NCI-H2196 treated with DMSO at 0.1 percent for 48 hours (cell line): ENCODE data around the gene DNAAF5.

Source experiments
- DNase-seq: peaks from one replicate; lab custom pipeline; 2025; ENCODE audit not compliant: unreplicated experiment; lab: John Stamatoyannopoulos, UW

The DNAAF5 gene

DNA sequence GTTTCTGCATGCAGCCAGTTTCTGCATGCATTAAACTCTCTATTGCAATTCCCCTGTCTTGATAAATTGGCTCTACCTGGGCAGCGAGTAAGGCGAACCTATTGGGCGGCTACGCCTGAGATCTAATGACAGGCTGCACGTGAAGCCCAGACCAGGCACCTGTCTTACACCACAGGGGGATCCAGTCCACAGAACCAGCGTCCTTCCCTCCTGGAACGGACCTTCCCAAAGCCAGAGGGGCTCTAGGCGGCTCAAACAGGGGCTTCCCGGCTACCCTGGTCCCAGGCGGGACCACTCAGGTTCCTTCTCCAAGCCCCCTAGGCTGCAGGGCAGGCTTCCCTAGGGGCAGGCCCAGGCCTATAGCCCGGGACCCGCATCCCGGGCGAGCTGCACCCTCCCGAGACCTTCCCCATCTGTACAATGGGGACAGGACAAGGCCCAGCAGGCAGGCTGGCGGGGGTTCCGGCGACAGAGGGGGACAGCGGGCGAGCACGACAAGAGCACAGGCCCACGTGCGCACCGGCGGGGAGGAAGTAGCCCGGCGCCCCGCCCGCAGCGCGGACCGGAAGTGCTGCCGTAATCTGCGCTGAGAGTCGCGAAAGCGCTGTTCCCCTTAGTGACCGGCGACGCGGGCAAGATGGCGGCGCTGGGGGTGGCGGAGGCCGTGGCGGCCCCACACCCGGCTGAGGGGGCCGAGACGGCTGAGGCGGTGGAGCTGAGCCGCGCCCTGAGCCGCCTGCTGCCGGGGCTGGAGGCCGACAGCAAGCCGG lies at the start of gene DNAAF5:
DNAAF5 (plus strand) TSS at position 616 of the 770 bp plus-strand sequence; CDS start at position 638, 22 bp downstream.
- DNase-seq: peak; percentile 73

DNA sequence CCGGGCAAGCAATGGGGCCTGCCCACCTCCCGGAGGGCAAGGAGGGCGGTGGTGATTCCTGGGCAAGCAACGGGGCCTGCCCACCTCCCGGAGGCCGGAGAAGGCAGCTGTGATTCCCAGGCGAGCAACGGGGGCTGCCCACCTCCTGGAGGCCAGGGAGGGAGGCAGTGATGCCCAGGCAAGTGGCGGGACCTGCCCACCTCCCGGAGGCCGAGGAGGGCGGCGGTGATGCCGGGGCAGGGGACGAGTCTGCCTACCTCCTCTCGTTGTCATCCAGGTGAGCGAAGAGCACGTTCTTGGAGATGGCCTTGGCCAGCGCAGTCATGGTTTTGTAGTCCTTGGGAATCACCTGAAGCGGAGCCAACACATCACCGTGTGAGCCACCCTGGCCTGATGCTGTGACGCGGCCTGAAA lies 49.5 kb upstream of the DNAAF5 start:
- no peak for DNase-seq

DNA sequence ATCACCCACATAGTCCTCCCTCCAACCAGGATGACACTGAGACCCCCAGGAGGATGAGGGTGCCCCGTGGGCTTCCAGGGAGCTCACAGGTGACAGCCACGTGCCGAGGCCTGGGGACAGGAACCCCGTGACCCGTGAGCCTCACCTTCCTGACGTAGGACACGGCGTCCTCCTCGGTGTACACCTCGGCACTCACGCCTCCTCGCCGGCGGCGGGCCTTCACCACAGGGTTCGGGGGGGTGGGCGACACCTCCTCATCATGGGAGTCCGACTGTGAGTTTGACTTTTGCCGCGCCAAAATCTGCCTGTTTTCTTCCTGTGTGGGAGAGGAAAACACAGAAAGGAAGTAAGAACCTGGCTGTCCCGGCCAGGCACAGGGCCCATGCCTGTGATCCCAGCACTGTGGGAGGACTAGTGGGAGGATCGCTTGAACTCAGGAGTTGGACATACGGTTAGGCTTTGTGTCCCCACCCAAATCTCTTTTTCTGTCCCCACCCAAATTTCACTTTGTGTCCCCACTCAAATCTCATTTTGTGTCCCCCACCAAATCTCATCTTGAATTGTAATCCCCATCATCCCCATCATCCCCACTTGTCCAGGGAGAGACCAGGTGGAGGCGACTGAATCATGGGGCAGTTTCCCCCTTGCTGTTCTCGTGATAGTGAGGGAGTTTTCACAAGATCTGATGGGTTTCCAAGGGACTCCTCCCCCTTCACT lies 45.9 kb upstream of the DNAAF5 start:
- no peak for DNase-seq

DNA sequence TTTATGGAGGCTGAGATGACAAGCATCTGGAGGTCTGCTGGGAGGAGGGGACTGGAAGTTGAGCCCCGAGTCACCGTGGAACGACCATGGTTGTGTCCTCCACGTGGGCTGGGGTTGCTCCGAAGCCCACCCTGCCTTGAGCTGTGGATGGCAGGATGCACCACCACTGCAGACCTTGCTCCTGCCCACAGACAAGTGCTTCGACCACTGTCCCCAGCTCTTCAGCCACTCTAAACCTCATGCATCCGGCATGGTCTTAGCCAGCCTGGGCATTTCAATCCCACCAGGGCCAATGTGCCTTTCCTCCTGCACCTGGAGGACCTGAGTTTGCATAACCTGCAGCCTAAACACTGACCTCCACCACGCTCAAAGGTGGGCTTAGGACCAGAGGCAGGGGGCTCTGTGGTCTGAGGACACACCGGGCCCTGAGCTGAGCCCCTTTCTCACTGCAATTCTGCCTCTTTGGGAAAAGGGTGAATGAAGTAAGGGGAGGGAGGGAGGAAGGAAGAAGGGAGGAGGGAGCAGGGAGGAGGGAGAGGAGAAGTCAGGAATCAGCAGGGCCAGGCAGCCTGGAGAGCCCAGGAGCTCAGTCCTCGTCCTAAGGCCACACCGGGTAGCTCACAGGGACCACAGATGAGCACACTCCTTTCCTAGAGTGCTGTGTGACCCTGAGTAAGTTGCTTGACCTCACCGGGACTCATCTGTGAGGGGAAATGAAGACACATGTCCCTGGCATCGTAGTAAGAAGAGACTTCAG lies 44.8 kb upstream of the DNAAF5 start:
- no peak for DNase-seq

DNA sequence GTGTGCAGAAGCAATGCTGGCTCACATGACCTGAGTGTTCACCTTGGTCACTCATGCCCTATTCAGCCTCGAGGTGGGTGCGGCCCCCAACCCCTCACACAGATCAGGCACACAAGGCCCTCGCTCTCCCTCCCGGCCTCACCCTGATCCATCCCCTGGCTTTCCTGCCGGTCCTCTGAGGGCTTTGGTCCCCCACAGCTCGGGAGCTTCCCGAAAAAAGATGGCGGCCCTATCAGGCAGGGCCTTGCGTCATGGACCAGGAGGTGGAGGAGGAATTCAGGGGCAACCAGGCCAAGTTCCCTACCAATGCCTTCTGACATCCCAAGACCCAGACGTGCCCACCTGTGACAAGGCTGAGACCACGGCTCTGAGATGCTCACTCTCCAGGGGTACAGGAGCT lies 43.7 kb upstream of the DNAAF5 start:
- no peak for DNase-seq

DNA sequence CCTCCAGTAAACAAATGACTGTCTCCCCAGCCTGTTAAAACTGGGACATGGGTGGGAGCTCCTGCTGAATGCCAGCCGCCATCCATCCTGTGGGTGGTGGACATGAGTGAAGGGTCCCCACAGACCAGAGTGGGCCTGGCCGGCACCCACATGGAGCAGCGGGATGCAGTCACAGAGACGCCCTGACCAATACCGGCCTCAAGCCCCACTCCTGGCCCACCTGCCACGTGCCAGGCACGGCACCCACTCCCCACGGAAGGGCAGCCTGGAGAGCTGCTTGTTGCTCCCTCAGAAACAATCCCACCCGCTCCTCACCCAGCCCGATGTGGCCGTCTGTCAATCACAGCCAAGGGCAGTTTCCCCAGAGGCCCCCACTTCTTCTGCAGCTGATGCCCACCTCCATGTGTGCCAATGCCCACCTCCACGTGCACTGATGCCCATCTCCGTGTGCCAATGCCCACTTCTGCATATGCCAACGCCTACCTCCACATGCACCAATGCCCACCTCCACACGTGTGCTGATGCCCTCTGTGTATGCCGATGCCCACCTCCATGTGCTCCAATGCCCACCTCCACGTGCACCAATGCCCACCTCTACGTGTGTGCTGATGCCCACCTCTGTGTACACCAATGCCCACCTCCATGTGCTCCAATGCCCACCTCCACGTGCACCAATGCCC lies 42.8 kb upstream of the DNAAF5 start:
- no peak for DNase-seq

DNA sequence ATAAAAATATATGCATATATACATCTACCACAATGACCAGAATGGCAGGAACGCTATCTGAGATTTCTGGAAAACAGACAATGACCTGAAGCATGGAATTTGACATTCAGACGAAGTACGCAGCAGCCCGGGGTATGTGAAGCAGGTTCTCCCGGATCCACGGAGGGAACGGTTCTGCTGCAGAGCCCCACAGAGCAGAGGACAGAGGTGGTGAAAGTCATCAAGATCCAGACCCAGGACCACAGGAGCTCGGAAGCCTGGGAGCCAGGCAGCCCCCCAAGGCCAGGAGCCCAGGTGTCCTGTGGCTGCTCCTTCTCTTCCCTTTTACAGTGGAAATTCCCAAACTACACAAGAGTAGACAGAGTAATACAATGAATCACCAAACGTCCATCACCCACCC lies 42.1 kb upstream of the DNAAF5 start:
- no peak for DNase-seq

DNA sequence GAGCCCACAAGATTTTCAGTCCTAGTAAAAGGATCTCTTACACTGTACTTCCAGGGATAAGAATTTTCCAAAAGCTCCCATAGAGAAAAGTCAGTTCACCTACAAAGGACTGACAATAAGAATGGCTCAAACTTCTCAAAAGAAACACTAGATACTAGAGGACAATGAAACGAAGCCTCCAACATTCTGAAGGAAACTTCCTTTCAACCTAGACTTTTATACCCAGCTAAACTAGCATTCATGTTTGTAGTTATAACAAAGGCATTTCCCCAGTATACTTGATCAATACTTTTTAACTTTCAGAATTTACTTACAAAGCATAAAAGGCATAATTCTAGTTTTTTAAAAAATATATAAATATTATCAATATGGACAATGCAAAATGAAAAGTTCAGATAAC lies 41.0 kb upstream of the DNAAF5 start:
- no peak for DNase-seq

DNA sequence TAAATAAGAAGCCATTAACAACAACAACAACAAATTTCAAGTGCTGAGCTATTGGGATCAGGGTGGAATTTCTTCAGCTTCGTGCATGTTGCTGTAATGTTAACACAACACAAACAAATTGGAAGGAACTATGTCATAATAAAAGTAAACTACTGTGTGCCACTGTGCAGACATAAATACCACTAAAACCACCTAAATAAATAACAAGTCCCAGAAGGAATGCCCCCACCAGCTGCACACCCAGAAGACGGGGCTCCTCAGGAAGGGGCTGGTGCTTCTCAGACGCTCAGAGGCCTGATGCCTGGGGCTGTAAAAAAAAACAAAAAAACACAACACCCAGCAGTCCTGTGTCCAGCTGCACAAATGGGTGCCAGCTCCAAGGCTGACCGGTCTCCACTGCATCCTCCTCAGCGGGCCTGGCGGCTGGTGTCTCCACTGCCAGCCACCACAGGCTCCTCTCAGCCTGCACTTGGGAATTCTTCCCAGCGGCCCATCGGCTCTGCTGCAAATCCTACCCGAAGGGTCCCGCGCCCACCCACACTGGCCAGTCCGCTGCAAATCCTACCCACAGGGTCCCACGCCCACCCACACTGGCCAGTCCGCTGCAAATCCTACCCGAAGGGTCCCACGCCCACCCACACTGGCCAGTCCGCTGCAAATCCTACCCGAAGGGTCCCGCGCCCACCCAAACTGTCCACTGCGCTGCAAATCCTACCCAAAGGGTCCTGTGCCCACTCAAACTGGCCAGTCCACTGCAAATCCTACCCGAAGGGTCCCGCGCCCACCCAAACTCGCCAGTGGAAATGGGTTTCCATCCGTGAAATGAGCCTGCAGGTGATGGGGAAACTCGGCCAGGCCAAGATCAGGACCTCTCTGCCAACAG lies 35.8 kb upstream of the DNAAF5 start:
- DNase-seq: no peak

DNA sequence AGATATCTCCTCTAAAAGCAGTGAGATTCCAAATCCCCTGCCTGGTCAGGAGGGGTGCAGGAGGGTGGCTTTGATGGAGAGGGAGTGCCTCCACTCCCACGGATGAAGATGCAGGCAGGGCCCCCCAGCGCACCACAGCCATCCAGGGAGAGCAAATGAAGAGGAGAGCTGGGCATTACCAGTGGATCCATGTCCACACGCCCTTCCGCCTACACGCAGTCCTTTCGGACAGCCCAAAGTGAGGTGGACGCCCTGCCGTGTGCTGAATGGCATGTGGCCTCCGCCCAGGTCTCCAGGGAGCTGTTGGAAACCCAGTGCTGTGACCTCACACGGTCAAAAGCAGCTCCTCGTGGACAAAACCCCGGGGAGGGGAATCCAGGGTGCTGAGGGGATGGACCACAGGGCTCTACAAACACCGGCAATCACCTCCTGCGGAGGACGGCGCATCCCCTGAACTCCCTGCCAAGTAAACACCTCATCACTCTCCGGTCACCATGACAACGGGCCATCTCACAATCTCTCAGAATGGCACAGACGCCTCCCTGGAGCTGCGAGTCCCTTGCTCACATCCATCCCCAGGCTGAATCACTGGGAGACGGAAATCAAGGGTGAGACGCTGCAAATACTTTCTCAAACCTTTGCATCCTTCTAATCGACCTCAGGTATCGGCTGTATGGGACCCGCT lies 35.0 kb upstream of the DNAAF5 start:
- DNase-seq: no peak

DNA sequence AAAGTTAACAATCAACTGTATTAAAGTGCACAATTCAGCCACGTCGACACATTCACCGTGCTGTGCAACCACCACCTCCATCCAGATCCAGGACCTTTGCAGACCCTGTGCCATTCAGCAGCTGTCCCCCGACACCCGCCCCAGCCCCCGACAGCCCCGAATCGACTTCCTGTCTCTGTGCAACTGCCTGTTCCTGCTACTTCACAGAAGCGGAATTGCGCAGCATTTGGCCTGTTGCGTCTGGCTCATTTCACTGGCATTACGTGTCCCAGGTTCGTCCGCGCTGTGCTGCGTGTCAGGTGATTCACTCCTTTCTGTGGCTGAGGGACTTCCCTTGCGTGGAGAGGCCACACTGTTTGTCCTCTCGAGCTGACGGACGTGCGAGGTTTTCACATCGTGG lies 33.2 kb upstream of the DNAAF5 start:
- DNase-seq: no peak

DNA sequence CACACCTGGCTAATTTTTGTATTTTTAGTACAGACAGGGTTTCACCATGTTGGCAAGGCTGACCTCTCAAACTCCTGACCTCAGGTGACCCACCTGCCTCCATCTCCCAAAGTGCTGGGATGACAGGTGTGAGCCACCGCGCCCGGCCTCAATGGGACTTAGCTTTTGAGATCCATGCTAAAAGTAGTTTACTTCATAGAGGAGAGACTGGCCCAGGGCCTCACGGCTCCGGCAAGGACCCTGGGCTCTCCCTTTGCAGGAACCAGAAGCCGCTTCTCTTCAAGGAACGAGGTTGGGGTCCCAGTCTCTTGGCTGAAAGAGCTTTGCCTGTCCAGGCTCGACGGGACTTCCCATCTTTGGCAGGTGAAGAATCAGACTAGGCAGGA lies 30.1 kb upstream of the DNAAF5 start:
- DNase-seq: no peak

DNA sequence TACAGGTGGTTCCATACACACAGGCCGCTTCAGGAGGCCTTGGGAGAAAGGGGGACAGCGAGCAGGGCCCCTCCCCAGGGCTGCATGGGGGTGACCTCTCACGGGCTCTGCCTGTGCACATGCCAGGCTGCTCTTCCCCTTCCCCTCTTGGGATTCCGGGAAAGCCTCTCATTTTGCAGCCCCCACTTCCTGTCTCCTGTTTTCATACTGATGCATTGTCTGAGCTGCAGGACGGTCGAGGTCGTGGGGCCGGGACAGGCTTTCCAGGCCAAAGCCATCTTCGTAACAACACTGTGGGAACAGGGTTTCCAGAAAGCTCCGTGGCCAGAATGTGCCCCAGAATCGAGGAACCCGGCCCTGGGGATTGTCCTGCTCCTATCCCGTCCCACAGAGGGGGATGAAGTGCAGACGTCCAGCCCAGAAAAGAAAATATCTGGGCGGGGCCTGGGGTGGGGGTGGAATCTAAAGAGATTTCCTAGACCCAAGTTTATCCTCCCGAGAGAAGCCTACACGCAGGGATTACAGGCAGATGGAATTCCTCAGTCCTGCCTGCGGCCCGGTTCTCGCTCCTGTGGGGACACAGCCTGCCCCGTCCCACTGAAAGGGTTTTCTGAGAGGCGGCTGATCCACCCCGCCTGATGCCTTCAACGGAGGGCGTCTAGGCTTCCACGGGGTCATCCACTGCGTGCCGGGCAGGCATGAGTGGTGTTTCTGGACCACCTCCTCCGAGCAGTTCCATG lies 29.5 kb upstream of the DNAAF5 start:
- no peak for DNase-seq

DNA sequence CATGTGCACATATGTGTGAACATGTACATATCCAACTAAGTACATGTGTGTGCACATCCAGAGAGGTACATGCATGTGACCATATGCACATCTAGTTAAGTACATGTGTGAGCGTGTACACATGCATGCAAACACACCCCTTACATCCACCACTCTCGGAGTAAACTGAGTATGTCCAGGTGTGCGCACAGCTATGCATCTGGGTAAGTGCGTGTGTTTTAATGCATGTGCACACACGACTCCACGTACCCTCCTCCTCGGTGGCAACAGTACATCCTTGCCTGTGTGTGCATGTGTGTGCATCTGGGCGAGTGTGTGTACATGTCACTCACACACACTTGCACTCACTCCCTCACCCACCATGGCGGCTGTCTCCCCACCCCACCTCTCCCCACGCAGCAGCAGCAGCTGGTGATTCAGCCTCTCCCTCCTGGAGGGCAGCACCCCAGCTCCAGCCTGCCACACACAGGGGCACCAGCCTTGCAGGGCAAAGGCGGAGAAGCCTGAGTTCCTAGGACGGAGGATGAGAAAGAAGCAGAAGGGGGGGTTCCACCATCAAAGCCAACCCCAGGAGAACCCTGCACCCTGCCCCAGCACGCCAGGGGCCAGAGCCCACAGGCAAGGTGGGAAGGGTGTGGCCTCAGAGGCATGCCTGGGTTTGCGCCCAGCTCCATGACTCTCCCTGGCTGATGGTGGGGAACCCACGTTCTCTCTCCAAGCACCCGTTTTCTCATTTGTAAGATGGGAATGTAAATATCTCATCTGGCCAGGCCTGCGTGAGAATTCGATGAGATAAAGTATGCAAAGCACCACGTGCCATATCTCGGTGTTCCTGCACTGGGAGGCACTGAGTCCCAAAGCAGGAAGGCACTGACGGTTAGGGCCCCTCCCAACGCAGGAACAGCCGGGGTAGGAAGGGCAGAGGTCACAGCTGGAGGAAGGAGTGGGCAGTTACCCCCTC lies 27.7 kb upstream of the DNAAF5 start:
- no peak for DNase-seq

DNA sequence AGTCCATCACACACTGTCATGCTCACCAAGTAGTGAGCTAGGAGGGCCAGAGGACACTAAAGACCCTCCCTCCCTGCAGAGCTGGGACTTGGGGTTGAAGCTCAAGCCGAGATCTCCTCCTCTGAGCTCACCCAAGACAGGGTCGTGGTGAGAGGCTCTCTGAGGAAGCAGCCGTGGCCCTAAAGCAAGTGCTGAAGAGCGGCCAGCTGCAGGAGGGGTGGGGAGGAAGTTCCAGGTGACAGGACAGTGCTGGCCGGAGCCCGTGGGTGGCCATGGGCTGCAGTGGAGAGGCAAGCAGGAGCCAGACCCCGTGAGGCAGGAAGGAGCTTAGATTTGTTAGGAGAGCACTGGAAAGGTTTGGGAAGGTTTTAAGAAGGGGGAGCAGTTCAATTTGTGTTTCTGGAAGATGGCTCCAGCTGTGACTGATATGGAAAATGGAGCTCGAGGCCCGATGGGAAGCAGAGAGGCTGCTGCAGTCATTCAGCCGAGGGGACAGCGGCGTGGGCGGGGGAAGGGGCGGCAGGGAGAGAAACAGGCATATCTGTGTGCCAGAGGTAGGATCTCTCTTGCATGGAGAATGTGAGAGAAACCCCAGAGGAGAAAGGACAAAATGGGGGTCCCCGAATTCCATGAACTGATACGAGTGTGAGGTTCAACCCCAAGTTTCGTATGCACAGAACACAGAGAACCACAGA lies 26.9 kb upstream of the DNAAF5 start:
- no peak for DNase-seq

DNA sequence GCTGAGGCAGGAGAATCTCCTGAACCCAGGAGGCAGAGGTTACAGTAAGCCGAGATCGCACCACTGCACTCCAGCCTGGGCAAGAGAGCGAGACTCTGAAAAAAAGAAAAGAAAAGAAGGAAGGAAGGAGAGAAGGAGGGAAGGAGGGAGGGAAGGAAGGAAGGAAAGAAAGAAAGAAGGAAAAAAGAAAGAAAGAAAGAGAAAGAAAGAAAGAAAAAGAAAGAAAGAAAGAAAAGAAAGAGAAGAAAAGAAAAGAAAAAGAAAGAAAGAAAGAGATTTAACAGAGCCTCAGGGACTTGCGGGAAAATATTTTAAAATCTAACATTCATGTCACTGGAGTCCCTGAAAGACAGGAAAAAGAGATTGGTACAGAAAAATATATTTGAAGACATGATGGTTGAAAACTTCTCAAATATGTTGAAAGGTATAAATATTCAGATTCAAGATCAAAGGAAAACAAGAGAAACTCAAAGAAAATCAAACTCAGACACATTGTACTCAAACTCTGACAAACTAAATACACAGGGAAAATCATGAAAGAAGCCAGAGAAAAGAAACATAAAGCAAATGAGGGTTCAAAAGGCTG lies 25.3 kb upstream of the DNAAF5 start:
- DNase-seq: no peak

DNA sequence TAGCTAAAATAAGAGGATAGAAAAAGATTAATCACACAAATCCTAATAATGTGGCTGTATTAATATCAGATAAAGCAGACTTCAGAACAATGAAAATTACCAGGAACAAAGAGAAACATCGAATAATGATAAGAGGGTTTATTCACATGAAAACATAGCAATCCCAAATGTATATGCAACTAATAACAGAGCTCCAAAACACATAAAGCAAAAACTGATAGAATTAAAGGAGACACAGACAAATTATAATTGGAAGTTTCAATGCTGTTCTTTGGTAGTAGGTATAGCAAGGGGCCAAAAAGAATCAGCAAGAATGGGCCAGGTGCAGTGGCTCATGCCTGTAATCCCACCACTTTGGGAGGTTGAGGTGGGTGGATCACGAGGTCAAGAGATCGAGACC lies 23.4 kb upstream of the DNAAF5 start:
- DNase-seq: no peak
